H54 (cell line): ENCODE data around the gene CYCS.
"Not testable (repeated sequence)": the region's sequence is repeated elsewhere in the genome, so short reads cannot be mapped to it uniquely, and the experiment has no call there.

ENCODE experiments used
- DNase-seq: peaks from one replicate; pipeline ENCODE4 v3.0.0; 2011; ENCODE audit warnings: low spot score, mixed read lengths; ENCODE audit not compliant: insufficient read length
- FAIRE-seq: peaks from 3 replicates; lab custom pipeline; 2011; peaks lifted over from hg19 to GRCh38; lab: Jason Lieb, UNC
- POLR2A ChIP-seq: IDR thresholded peaks from 2 replicates; pipeline ENCODE4 v1.6.1; 2011; ENCODE audit warnings: low read depth, mild to moderate bottlenecking, low read length

CYCS gene

GRCh38 chr7:25098096-25099046 lies 26.7 kb downstream of the CYCS start:
- peak; percentile 71 for DNase-seq
- peak; percentile 82 for FAIRE-seq
- TF ChIP-seq POLR2A = no peak

GRCh38 chr7:25095516-25096345 lies 29.3 kb downstream of the CYCS start:
- FAIRE-seq (no peak), DNase-seq (no peak)
- no peak for TF ChIP-seq POLR2A

- TF ChIP-seq POLR2A = no peak
- DNase-seq (peak; percentile 87), FAIRE-seq (peak; percentile 36)
Observed at GRCh38 chr7:25093268-25093826, 31.7 kb downstream of the CYCS start.

GRCh38 chr7:25091779-25092178 lies 33.3 kb downstream of the CYCS start:
- DNase-seq = no peak
- no peak for TF ChIP-seq POLR2A
- FAIRE-seq = no peak

GRCh38 chr7:25091176-25091575 lies 33.9 kb downstream of the CYCS start:
- no peak for TF ChIP-seq POLR2A
- FAIRE-seq (no peak), DNase-seq (no peak)

GRCh38 chr7:25090374-25090773 lies 34.7 kb downstream of the CYCS start:
- TF ChIP-seq POLR2A = no peak
- no peak for FAIRE-seq
- DNase-seq = no peak

GRCh38 chr7:25087855-25088254 lies 37.2 kb downstream of the CYCS start:
- TF ChIP-seq POLR2A = no peak
- DNase-seq (no peak), FAIRE-seq (no peak)

- FAIRE-seq (no peak), DNase-seq (no peak)
- TF ChIP-seq POLR2A = no peak
Observed at GRCh38 chr7:25084821-25085220, 40.2 kb downstream of the CYCS start.

GRCh38 chr7:25083201-25083600 lies 41.9 kb downstream of the CYCS start:
- TF ChIP-seq POLR2A = no peak
- DNase-seq (peak; percentile 36), FAIRE-seq (peak; percentile 96)

- DNase-seq, FAIRE-seq: not testable (repeated sequence)
Observed at GRCh38 chr7:25082041-25082440, 43.0 kb downstream of the CYCS start.

- DNase-seq (no peak), FAIRE-seq (no peak)
- TF ChIP-seq POLR2A = no peak
Observed at GRCh38 chr7:25077096-25077495, 48.0 kb downstream of the CYCS start.

GRCh38 chr7:25075459-25075858 lies 49.6 kb downstream of the CYCS start:
- TF ChIP-seq POLR2A = no peak
- FAIRE-seq = no peak
- no peak for DNase-seq

GRCh38 chr7:25073451-25073850 lies 51.6 kb downstream of the CYCS start:
- no peak for TF ChIP-seq POLR2A
- no peak for FAIRE-seq
- DNase-seq = no peak
